Thoracic aorta (tissue), 2 donors: Measurements from ENCODE around the gene INF2. TPM values are rescaled to one million over a fixed set of nuclear protein-coding genes. Genes with fewer than 3 reads are reported as not detected.

Experiments
- ATAC-seq: fragments of 150-250 bp; one replicate; pipeline ENCODE4 v1.8.0; 2017; ENCODE audit warnings: low read depth; ENCODE audit not compliant: insufficient number of reproducible peaks, low FRiP score
- DNase-seq: peaks from one replicate; pipeline ENCODE4 v3.0.0-alpha.2; 2020; ENCODE audit warnings: low spot score
- H3K27ac ChIP-seq, 2 donors: fragments of 200-600 bp; sonication (generic); 1 replicate in 1 of 2; 2 replicates in 1 of 2; pipeline ENCODE4 v1.5.1; 2016; ENCODE audit warnings: mild to moderate bottlenecking in 2 of 2, moderate library complexity in 2 of 2
- H3K27me3 ChIP-seq: fragments of 200-600 bp; sonication (generic); replicated peaks from 2 replicates; pipeline ENCODE4 v1.6.0; 2016; ENCODE audit warnings: mild to moderate bottlenecking; ENCODE audit not compliant: insufficient read depth
- H3K36me3 ChIP-seq: fragments of 200-600 bp; sonication (generic); one replicate; pipeline ENCODE4 v1.5.1; 2016
- H3K4me1 ChIP-seq, 2 donors: fragments of 200-600 bp; sonication (generic); 1 replicate in 1 of 2; 2 replicates in 1 of 2; pipeline versions ENCODE4 v1.5.1 to v1.6.0; 2016; ENCODE audit warnings: low read depth in 2 of 2, mild to moderate bottlenecking in 1 of 2; ENCODE audit not compliant: control insufficient read depth in 1 of 2
- H3K4me3 ChIP-seq: fragments of 200-600 bp; sonication (generic); 2 replicates; pipeline ENCODE4 v1.5.1; 2016; ENCODE audit warnings: mild to moderate bottlenecking
- H3K9me3 ChIP-seq: fragments of 200-600 bp; sonication (generic); 2 replicates; pipeline ENCODE4 v1.5.1; 2016
- CTCF ChIP-seq: fragments of 200-600 bp; sonication (generic); IDR thresholded peaks from one replicate; pipeline ENCODE4 v1.5.1; 2019; ENCODE audit warnings: antibody characterized with exemption
- total RNA-seq, 2 donors: library from RNA; depleted of rRNA; stranded (reverse); fragments of >200 nt; gene quantifications; one replicate each; pipeline versions ENCODE4 v1.1.0 to v1.2.3, GENCODE V29; 2016

The INF2 gene
- total RNA-seq, 2 donors from 2014 or later = 124 to 162 TPM

GRCh38 chr14:104697317-104697703, 7.9 kb downstream of the INF2 start:
- H3K9me3 ChIP-seq = no peaks in the 10 kb centered on the region
- peaks cover 13% of the 10 kb centered on the region for H3K36me3 ChIP-seq
- no peak for DNase-seq
- no peak overlapping the region for H3K4me3 ChIP-seq
- no peaks in the 10 kb centered on the region for H3K27me3 ChIP-seq
- ATAC-seq = no peak
- peaks cover 54 to 83% of the 10 kb centered on the region in 2 donors for H3K4me1 ChIP-seq
- TF ChIP-seq CTCF = no peak
- peak overlapping the region; percentile 16 to 71 for H3K27ac ChIP-seq

GRCh38 chr14:104697892-104698583, 8.6 kb downstream of the INF2 start:
- no peak for DNase-seq
- Histone ChIP-seq H3K4me1 (peaks cover 52 to 76% of the 10 kb centered on the region in 2 donors), H3K36me3 (peaks cover 21% of the 10 kb centered on the region), H3K4me3 (peak overlapping the region; percentile 40), H3K9me3 (no peaks in the 10 kb centered on the region), H3K27ac (peak overlapping the region; percentile 16 to 71), H3K27me3 (no peaks in the 10 kb centered on the region)
- ATAC-seq = no peak
- no peak for TF ChIP-seq CTCF

GRCh38 chr14:104698688-104699425, 9.4 kb downstream of the INF2 start:
- peak overlapping the region; percentile 47 to 71 for H3K27ac ChIP-seq
- no peak for ATAC-seq
- no peak for TF ChIP-seq CTCF

GRCh38 chr14:104699426-104699748, 10.0 kb downstream of the INF2 start:
- H3K27ac ChIP-seq = peak overlapping the region in 1 of 2 donors; percentile 71
- H3K27me3 ChIP-seq = no peaks in the 10 kb centered on the region
- peaks cover 30% of the 10 kb centered on the region for H3K36me3 ChIP-seq
- H3K4me1 ChIP-seq = peaks cover 44 to 62% of the 10 kb centered on the region in 2 donors
- H3K4me3 ChIP-seq = peak overlapping the region; percentile 40
- ATAC-seq (no peak), DNase-seq (no peak)
- H3K9me3 ChIP-seq = no peaks in the 10 kb centered on the region
- TF ChIP-seq CTCF = no peak

More at GRCh38 chr14:104698688-104699425, 9.4 kb downstream of the INF2 start:
- H3K4me3 ChIP-seq = peak overlapping the region; percentile 40
- DNase-seq = no peak
- H3K9me3 ChIP-seq = no peaks in the 10 kb centered on the region
- peaks cover 50 to 68% of the 10 kb centered on the region in 2 donors for H3K4me1 ChIP-seq
- no peaks in the 10 kb centered on the region for H3K27me3 ChIP-seq
- peaks cover 29% of the 10 kb centered on the region for H3K36me3 ChIP-seq

- ATAC-seq (no peak), DNase-seq (no peak)
- H3K36me3 ChIP-seq = peaks cover 30% of the 10 kb centered on the region
- no peaks in the 10 kb centered on the region for H3K27me3 ChIP-seq
- TF ChIP-seq CTCF = no peak
- H3K27ac ChIP-seq = peak overlapping the region in 1 of 2 donors; percentile 71
- no peaks in the 10 kb centered on the region for H3K9me3 ChIP-seq
- H3K4me1 ChIP-seq = peaks cover 38 to 54% of the 10 kb centered on the region in 2 donors
- no peak overlapping the region for H3K4me3 ChIP-seq
Measured at GRCh38 chr14:104700225-104700651, 10.8 kb downstream of the INF2 start.
